ENCODE data around the gene DHX16. TPM values are rescaled to one million over a fixed set of nuclear protein-coding genes. Genes with fewer than 3 reads are reported as not detected.

DHX16 gene
- total and polyA plus RNA-seq, 2 of the 4 experiments (the other 2 are of a cell fraction) = 47.9 to 48.4 TPM

- in situ Hi-C loops (cut with MboI; ENCODE audit: low sequenced_read_pairs) (loop anchor here (5.0 kb wide), 1 partner anchor 38 kb away; the partner anchor contains the start of gene TUBB), dilution Hi-C loops (cut with HindIII; ENCODE audit: low sequenced_read_pairs, unreplicated experiment) (no loop called here), intact Hi-C loops (cut with micrococcal nuclease) (loop anchor here (5.0 kb wide), 1 partner anchor 403 kb away; no protein-coding TSS in a partner anchor)
- H2BK120ac ChIP-seq (ENCODE audit: low read depth, low read length) = peak overlapping the region; percentile 88
- ChIA-PET POLR2A (ENCODE audit: unreplicated experiment) (interaction anchor here (0.5 to 1.2 kb wide), 3 partner anchors 37 to 94 kb away, joined by 3 to 10 read pairs (median 6); no protein-coding TSS in a partner anchor), CTCF (no interaction called here)
- H3K27me3 ChIP-seq (ENCODE audit: control insufficient read depth, insufficient read depth, low read length) = no peaks in the 10 kb centered on the region
- peak overlapping the region; percentile 100 for H3K14ac ChIP-seq (replicated peaks; ENCODE audit: low read depth, low read length)
- DNase-seq = no peak
- H4K5ac ChIP-seq (ENCODE audit: low read depth, low read length) = peak overlapping the region; percentile 61
- H3K9me1 ChIP-seq (ENCODE audit: insufficient read depth, low read length) = peaks cover 2% of the 10 kb centered on the region; the same call in 1 of the 2 replicates
- peak overlapping the region; percentile 96 for H2BK5ac ChIP-seq (ENCODE audit: low read depth, low read length, poor library complexity, severe bottlenecking)
- peaks cover 23% of the 10 kb centered on the region for H3K4me1 ChIP-seq (ENCODE audit: control insufficient read depth, insufficient read depth, low read length)
- no TSS peak for BruUV-seq (replicated peaks)
- peak overlapping the region; percentile 100 for H3K23ac ChIP-seq (ENCODE audit: low read depth, low read length)
- H3K79me1 ChIP-seq (ENCODE audit: low read depth in 1 of 2, low read length in 2 of 2) = peaks cover 10 to 38% of the 10 kb centered on the region in 2 experiments; a peak in 3 of 4 replicates
- peak overlapping the region; percentile 97 for H3K4me3 ChIP-seq (ENCODE audit: insufficient read depth, low read depth, low read length)
- no peak overlapping the region for H2AFZ ChIP-seq (replicated peaks; ENCODE audit: low read length, poor library complexity)
- H4K91ac ChIP-seq (ENCODE audit: insufficient read depth, low read depth, low read length) = peak overlapping the region; percentile 99
- no peaks in the 10 kb centered on the region for H3K9me3 ChIP-seq (ENCODE audit: control insufficient read depth, insufficient read depth, low read length)
- peak overlapping the region; percentile 100 for H3K27ac ChIP-seq (ENCODE audit: insufficient read depth, low read length)
- peak overlapping the region; percentile 96 for H3K4me2 ChIP-seq (ENCODE audit: low read depth, low read length)
- peak overlapping the region; percentile 92 for H3K18ac ChIP-seq (ENCODE audit: low read depth, low read length)
- WGBS, 2 experiments (ENCODE audit: extremely low coverage in 2 of 2, insufficient read length in 1 of 2) = 18% methylated on average over 1 of the region's 2 CpGs; no CpG with 5 or more reads in 1 of the 2 experiments
- H3K36me3 ChIP-seq (ENCODE audit: control insufficient read depth, insufficient read depth, low read length) = peaks cover 44% of the 10 kb centered on the region
- TF ChIP-seq CHD1 (IDR thresholded peaks at IDR 0.05; ENCODE audit: low read depth, low read length) (no peak), RCOR1 (IDR thresholded peaks at IDR 0.05; ENCODE audit: insufficient replicate concordance, low read length) (no peak), MAFK (IDR thresholded peaks at IDR 0.05; ENCODE audit: low read depth, low read length) (no peak), CEBPB (IDR thresholded peaks at IDR 0.05; ENCODE audit: low read depth, low read length) (no peak), MAZ (IDR thresholded peaks at IDR 0.05; ENCODE audit: borderline replicate concordance, low read depth, low read length) (0 out of 2 replicates have a peak, but pooled peaks have one; percentile 17)
- H2BK15ac ChIP-seq (ENCODE audit: low read depth, low read length) = peak overlapping the region; percentile 96; the same call in 2 of the 3 replicates
- H2AK9ac ChIP-seq (replicated peaks; ENCODE audit: low read depth, low read length, poor library complexity) = peak overlapping the region; percentile 95
- H4K8ac ChIP-seq (ENCODE audit: low read depth in 2 of 2, low read length in 2 of 2) = peak overlapping the region; percentile 90 to 96
- H3K4ac ChIP-seq (ENCODE audit: low read depth, low read length) = peak overlapping the region; percentile 98
- H3K56ac ChIP-seq (ENCODE audit: extremely low read depth, insufficient read depth, low read length) = peak overlapping the region; percentile 100
- ATAC-seq (ENCODE audit: low read depth) = no peak
- peaks cover 70% of the 10 kb centered on the region for H4K20me1 ChIP-seq (ENCODE audit: insufficient read depth, low read length)
- H3K9ac ChIP-seq (ENCODE audit: low read depth, low read length) = peak overlapping the region; percentile 100
- H2AK5ac ChIP-seq (ENCODE audit: low read depth, low read length) = peak overlapping the region; percentile 98
- peak overlapping the region; percentile 32; the same call in 1 of the 2 replicates for H2BK20ac ChIP-seq (ENCODE audit: low read depth, low read length)
These were observed 11.2 kb upstream of the DHX16 start for GRCh38 chr6:30683980-30684338.

Measured in IMR-90 (cell line).